GM19452 (cell line): ENCODE data around the gene CGREF1.

ENCODE experiments used
- ATAC-seq: cut with Tn5 transposase; IDR thresholded peaks from one replicate; pipeline ENCODE4 v1.9.1; 2021; ENCODE audit not compliant: unreplicated experiment

The CGREF1 gene, protein sequence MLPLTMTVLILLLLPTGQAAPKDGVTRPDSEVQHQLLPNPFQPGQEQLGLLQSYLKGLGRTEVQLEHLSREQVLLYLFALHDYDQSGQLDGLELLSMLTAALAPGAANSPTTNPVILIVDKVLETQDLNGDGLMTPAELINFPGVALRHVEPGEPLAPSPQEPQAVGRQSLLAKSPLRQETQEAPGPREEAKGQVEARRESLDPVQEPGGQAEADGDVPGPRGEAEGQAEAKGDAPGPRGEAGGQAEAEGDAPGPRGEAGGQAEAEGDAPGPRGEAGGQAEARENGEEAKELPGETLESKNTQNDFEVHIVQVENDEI

DNA sequence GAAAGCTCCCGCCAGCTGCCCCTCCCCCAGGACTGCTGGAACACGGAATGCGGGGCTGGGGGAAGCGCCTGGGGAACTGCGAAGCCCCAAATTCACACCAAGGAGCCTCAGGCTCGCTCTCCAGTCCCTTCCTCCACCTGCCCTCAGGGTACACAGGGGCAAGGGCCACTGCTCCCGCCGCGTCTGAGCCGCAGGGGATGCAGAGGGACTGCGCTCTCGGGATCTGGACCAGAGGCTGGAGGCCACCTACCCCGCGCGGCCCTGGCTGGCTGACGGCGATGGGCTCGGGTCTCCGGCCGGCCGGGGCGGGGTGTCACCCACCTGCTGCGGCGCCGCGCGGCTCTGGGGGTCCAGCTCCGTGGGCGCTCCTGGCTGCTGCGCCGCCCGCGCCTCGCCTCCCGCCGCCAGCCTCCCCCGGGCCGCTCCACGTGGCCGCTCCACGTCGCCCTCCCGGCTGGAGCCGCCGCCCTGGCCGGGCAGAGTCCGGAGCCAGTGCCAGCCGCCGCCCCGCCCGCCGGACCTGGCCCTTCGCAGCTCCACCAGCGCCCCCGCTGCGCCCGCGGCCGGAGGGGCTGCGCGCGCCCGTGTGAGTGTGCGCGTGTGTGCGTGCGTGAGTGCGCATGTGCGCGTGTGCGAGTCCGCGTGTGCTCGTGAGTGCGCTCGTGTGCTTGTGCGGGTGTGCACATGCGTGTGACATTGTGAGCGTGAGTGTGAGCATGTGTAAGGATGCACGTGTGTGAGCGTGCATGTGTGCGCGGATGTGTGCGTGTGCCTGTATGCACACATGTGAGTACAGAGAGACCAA lies at the start of gene CGREF1:
TSS of gene CGREF1 (minus strand) at position 604 of the 805 bp plus-strand sequence. CDS start 14,762 bp downstream, outside the sequence.
- ATAC-seq = no peak

GRCh38 chr2:27164960-27165763 lies 46.2 kb upstream of the CGREF1 start:
- ATAC-seq = no peak

GRCh38 chr2:27162151-27163121 lies 43.5 kb upstream of the CGREF1 start:
- ATAC-seq = no peak

DNA sequence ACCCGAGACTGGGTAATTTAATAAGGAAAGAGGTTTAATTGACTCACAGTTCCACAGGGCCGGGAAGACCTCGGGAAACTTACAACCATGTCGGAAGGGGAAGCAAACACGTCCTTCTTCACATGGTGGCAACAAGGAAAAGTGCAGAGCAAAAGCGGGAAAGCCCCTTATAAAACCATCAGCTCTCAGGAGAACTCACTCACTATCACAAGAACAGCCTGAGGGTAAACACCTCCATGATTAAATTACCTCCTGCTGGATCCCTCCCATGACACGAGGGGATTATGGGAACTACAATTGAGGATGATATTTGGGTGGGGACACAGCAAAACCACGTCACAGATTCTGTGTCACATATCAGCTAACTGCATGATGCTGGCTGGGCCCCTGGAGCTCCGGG lies 41.3 kb upstream of the CGREF1 start:
- ATAC-seq = no peak

DNA sequence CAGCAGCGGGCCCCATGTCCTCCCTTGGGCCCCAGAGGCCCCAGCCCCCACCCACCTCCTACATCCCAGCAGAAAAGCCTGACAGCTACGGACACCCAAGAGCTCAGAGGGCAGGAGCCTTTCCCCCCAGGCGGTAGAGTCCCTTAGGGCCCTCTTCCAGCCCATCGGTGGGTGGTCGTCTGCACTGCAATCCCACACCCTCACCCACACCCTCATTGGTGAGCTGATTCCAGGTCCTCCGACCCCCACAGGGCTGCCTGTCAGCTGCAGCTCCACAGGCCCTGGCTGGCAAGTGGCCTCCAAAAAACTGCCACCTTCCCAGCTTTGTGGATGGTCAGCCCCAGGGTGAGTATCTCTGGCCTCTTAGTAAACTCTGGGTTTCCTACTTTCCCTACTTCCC lies 40.3 kb upstream of the CGREF1 start:
- no peak for ATAC-seq

DNA sequence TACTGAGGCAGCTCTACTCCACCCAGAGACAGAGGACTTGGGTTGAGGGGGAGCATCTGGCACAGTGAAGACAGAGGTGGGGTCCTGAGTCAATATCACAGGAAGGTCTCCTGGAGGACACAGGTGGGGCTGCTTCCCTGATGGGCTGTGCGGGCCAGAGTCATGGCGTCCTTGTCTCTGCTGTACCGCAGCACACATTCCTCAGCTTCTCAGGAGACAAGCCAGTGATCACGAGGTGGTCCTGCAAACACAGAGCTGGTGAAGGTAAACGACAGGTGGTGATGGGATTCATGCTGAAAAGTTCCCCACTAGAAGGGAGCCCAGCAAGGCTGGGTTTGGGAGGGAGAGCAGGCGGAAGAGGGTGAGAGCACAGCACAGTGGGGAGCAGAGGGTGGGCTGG lies 39.5 kb upstream of the CGREF1 start:
- ATAC-seq = no peak

GRCh38 chr2:27155069-27155520 lies 36.2 kb upstream of the CGREF1 start:
- no peak for ATAC-seq

DNA sequence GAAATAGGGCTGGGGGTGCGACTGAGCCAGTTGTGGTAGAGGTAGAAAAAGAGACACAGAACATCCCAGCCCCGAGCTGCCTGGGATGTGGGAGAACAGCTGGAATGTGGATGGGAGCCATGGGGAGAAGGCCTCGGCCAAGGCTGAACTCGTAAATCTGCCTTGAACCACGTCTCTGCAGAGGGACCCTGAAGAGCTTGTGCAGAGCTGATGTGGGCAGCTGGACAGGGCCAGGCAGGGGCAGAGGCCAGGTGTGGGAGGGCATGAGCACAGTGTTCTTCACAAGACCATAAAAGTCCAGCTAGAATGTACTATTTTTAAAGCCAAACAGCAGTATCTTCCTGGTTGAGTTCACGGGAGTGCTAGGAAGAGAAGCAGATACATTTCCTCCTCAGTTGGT lies 35.6 kb upstream of the CGREF1 start:
- no peak for ATAC-seq

GRCh38 chr2:27152796-27153464 lies 34.0 kb upstream of the CGREF1 start:
- no peak for ATAC-seq

DNA sequence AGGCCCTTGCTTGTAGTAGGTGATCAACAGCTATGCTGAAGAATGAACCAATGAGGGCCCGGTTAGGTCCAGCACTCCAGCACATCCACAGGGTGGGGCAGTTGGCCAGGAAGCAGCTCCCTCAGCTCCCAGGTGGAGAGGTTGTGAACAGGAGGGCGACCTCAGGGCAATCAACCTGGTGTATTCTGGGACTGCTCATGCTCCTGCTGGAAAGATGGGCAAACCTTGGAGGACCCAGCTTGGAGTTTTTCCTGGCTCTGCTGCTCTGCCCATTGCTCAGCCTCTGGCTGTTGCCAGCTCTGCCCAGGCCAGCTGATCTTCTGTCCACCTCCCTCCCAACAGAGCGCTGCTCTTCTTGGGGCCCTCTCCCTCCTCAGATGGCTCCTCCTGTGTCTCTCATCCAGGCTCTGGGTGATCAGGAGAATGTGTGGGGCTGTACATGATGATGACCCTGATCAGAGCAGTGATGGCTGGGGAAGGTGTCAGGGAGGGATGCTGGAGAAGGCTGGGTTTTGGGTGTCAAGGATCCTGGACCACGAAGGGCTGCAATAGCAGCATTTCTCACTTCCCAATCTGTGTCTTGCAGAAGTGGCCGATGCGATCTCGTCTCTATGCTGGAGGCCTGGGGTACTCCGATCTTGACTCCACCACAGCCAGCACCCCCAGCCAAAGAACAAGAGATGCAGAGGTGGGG lies 33.3 kb upstream of the CGREF1 start:
- no peak for ATAC-seq

DNA sequence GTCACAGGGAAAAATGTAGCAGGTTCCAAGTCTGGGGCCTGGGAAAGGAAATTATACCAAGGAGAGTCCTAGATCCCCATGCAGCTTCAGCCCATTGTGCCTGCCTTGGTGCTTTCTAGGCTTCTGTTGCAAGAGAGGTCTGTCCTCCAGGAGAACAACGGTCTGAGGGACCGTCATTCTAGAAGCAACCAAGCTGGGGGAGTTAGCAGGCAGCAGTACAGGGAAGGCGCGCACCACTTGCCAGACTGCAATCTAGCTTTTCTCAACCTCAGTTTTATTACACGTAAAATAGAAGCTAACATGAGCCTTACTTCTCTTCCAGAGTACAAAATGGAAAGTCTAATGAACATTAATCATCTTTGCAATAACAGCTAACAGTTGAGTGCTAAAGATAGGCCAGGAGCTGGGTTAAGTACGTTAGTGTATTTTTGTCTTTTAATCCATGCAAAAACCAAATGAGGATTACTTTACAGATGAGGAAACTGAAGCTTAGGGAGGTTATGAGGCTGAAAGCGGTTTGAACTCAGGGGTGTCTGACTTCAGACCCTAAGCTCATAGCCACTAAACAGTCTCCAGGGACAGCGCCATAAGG lies 31.8 kb upstream of the CGREF1 start:
- ATAC-seq = no peak

- no peak for ATAC-seq
These were observed 30.9 kb upstream of the CGREF1 start for GRCh38 chr2:27149570-27150405.

- ATAC-seq = no peak
These were observed 30.0 kb upstream of the CGREF1 start, which contains the start of gene TCF23 for GRCh38 chr2:27148801-27149439. TSS of gene TCF23 (plus strand) at chr2:27149004. CDS start at chr2:27149134, 130 bp downstream.

DNA sequence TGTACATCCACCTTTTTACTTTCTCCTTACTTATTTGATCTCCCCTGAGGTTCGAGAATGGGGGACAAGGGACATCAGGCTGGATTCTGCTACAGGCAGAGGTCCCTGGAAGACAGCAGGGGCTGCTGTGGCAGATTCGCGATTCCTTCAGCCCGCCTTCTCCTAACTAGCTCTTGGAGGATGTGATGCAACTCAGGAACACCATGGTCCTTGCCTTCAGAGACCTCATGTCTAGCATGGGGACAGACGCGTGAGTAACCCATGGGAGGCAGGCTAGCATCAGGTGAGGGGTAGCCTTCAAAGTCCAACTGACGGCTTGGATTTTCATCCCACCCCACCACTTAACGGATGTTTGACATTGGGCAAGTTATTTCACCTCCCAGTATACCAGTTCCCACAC lies 29.0 kb upstream of the CGREF1 start:
- no peak for ATAC-seq

GRCh38 chr2:27145682-27146081 lies 26.8 kb upstream of the CGREF1 start:
- no peak for ATAC-seq

DNA sequence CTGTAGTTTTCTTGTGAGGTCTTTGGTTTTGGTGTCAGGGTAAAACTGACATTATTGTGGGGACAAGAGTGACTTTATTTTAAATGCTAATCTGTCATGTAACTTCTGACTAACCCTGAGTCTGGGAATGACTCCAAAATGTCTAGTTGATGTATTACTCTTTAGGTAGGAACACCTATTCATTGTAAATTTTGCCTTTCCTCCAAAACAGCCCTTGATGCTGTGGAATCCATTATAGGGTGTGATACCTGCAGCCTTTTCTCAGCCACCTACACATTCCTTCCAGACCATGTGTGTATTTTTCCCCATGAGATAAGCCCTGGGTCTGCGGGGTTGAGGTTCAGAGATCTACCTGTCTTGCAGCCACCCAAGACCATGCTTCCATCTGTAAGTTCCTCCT lies 24.4 kb upstream of the CGREF1 start:
- no peak for ATAC-seq

GRCh38 chr2:27139310-27139709 lies 20.4 kb upstream of the CGREF1 start, which contains the start of gene PRR30:
TSS of gene PRR30 (minus strand) at chr2:27139410. CDS start at chr2:27138329, 1,081 bp downstream.
- ATAC-seq = no peak
